K562 (cell line): ENCODE results near the gene NUBPL. TPM values are rescaled to one million over a fixed set of nuclear protein-coding genes. Genes with fewer than 3 reads are reported as not detected.

Experiments
- ARID1B ChIP-seq: fragments of 450-650 bp; IDR thresholded peaks from 2 replicates; pipeline ENCODE4 v1.6.1; 2016; ENCODE audit warnings: antibody characterized with exemption, mild to moderate bottlenecking, inconsistent platforms
- CBFA2T3 ChIP-seq: fragments of 450-650 bp; IDR thresholded peaks from 2 replicates; pipeline ENCODE4 v1.6.1; 2017
- CREB1 ChIP-seq, 2 experiments: sonication (generic) in 1 of 2; formaldehyde crosslinking in 1 of 2; IDR thresholded peaks; 2 replicates each; pipeline versions ENCODE4 v1.6.1 to v1.8.0; 2012 to 2022; ENCODE audit warnings: inconsistent platforms in 1 of 2, mild to moderate bottlenecking in 1 of 2, missing genetic modification reagents in 1 of 2, moderate library complexity in 1 of 2
- CREM ChIP-seq: IDR thresholded peaks from 2 replicates; pipeline ENCODE4 v1.6.1; 2014; ENCODE audit warnings: antibody characterized with exemption, low read depth
- FOXA1 ChIP-seq: fragments of 450-650 bp; IDR thresholded peaks from 2 replicates; pipeline ENCODE4 v1.6.1; 2016; ENCODE audit warnings: mild to moderate bottlenecking, borderline replicate concordance
- HMG20A ChIP-seq: fragments of 450-650 bp; formaldehyde crosslinking; conservative IDR thresholded peaks from 2 replicates; pipeline ENCODE4 v1.4.0; 2020; ENCODE audit warnings: mild to moderate bottlenecking, mixed read lengths
- MCM2 ChIP-seq: fragments of 450-650 bp; IDR thresholded peaks from 2 replicates; pipeline ENCODE4 v1.6.1; 2017; ENCODE audit warnings: low read depth, mild to moderate bottlenecking
- MCM5 ChIP-seq: fragments of 450-650 bp; IDR thresholded peaks from 2 replicates; pipeline ENCODE4 v1.6.1; 2016; ENCODE audit warnings: low read depth
- MYNN ChIP-seq, 2 experiments: sonication (generic); formaldehyde crosslinking in 1 of 2; IDR thresholded peaks; 2 replicates each; pipeline versions ENCODE4 v1.5.0 to v1.6.1; 2016 to 2020; ENCODE audit warnings: antibody characterized with exemption in 1 of 2, missing genetic modification reagents in 1 of 2
- PHB ChIP-seq: fragments of 250-450 bp; sonication (Bioruptor Pico); IDR thresholded peaks from 2 replicates; pipeline ENCODE4 v1.5.0; 2021
- PHF21A ChIP-seq: fragments of 450-650 bp; IDR thresholded peaks from 2 replicates; pipeline ENCODE4 v1.6.1; 2017; ENCODE audit warnings: low read depth, borderline replicate concordance
- RBM34 ChIP-seq: fragments of 200-400 bp; formaldehyde crosslinking; IDR thresholded peaks from 2 replicates; pipeline ENCODE4 v1.6.1; 2018; ENCODE audit warnings: low read length, borderline replicate concordance; ENCODE audit not compliant: insufficient read depth
- SMARCC2 ChIP-seq: fragments of 450-650 bp; IDR thresholded peaks from 2 replicates; pipeline ENCODE4 v1.6.1; 2017; ENCODE audit warnings: antibody characterized with exemption, moderate library complexity, mild to moderate bottlenecking, low read depth
- SUPT5H ChIP-seq: fragments of 450-650 bp; IDR thresholded peaks from 2 replicates; pipeline ENCODE4 v1.6.1; 2016
- TAF7 ChIP-seq: fragments of 450-650 bp; IDR thresholded peaks from 2 replicates; pipeline ENCODE4 v1.6.1; 2016; ENCODE audit warnings: missing genetic modification characterization, missing compliant biosample characterization
- TAL1 ChIP-seq: fragments of 450-650 bp; IDR thresholded peaks from 2 replicates; pipeline ENCODE4 v1.6.1; 2016; ENCODE audit warnings: mild to moderate bottlenecking
- TEAD4 ChIP-seq, 2 experiments: sonication (generic) in 1 of 2; formaldehyde crosslinking in 1 of 2; IDR thresholded peaks; 2 replicates each; pipeline versions ENCODE4 v1.6.1 to v1.8.0; 2012 to 2022; ENCODE audit warnings: borderline replicate concordance in 1 of 2, inconsistent platforms in 1 of 2, low read length in 1 of 2, mild to moderate bottlenecking in 1 of 2, missing genetic modification reagents in 1 of 2
- ZBTB17 ChIP-seq: fragments of 450-650 bp; formaldehyde crosslinking; IDR thresholded peaks from 2 replicates; pipeline ENCODE4 v1.4.0; 2020; ENCODE audit warnings: mild to moderate bottlenecking
- ZKSCAN3 ChIP-seq: fragments of 250-450 bp; sonication (Bioruptor Pico); IDR thresholded peaks from 2 replicates; pipeline ENCODE4 v1.4.0; 2020
- ZNF57 ChIP-seq: fragments of 450-650 bp; formaldehyde crosslinking; IDR thresholded peaks from 2 replicates; pipeline ENCODE4 v1.4.0; 2020; ENCODE audit warnings: mild to moderate bottlenecking, moderate library complexity
- ZNF77 ChIP-seq: fragments of 250-450 bp; sonication (Bioruptor Pico); IDR thresholded peaks from 2 replicates; pipeline ENCODE4 v1.5.0; 2020
- polyA plus RNA-seq, 8 experiments: library from polyadenylated mRNA; depleted of rRNA in 4 of 8; stranded (reverse) in 5 of 8; unstranded in 3 of 8; fragments of >200 nt; fragmentation: Nextera tagmentation in 2 of 8; fragmentation: Illumina TruSeq in 1 of 8; extraction: Ambion mirVana in 2 of 8; extraction: Trizol in 1 of 8; gene quantifications; 2 replicates each; pipeline versions ENCODE4 v1.2.1 to v1.2.3, GENCODE V29; 2011 to 2014; ENCODE audit warnings: inconsistent platforms in 1 of 8, missing spikeins in 1 of 8
- total RNA-seq, 7 experiments: library from RNA; depleted of rRNA in 6 of 7; stranded (reverse); fragments of >200 nt in 6 of 7; fragmentation: Illumina TruSeq in 2 of 7; extraction: Trizol in 2 of 7; gene quantifications; 2 replicates each; pipeline versions ENCODE4 v1.2.1 to v1.2.3, GENCODE V29; 2011 to 2021; ENCODE audit warnings: low replicate concordance in 1 of 7
- TF ChIP-seq, protein P1 (sequence below): fragments of 450-650 bp; conservative IDR thresholded peaks from 2 replicates; pipeline ENCODE4 v1.6.1; 2016; ENCODE audit warnings: missing genetic modification characterization, low read depth, mild to moderate bottlenecking, control low read depth, missing compliant biosample characterization
- TF ChIP-seq, protein P2 (sequence below): sonication (generic); formaldehyde crosslinking; IDR thresholded peaks from 2 replicates; pipeline ENCODE4 v1.8.0; 2022; ENCODE audit warnings: mild to moderate bottlenecking, low read depth, missing genetic modification reagents
- TF ChIP-seq, protein P3 (sequence below): fragments of 450-650 bp; IDR thresholded peaks from 2 replicates; pipeline ENCODE4 v1.7.0; 2016; ENCODE audit warnings: borderline replicate concordance
- TF ChIP-seq, protein P4 (sequence below): fragments of 450-650 bp; IDR thresholded peaks from 2 replicates; pipeline ENCODE4 v1.6.1; 2016

Gene NUBPL
- total and polyA plus RNA-seq, 9 of the 15 experiments (the other 6 are each of a cell fraction or from before 2014, with no cell fraction given): 3.2 to 8.7 (median 6.1) TPM

DNA sequence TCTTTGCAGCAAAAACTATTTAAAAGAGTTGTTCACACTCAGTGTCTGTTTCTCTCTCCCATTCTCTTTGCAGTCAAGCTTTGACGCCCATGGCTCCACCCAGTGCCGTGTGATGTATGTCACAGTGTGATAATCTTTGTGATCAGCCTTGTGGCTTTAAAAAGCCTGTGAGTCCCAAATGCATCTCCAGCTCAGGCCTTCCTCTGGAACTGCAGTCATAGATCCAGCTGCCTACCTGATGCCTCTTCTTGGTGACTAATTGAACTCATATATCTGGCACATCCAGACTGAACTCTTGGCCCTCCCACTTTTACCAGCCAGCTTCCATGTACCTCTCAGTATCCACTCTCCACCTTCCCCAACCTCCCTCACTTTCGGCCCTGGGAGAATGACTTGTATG, 333.1 kb downstream of the NUBPL start (continued):
- TF ChIP-seq MCM5 (no peak), TAL1 (peak; percentile 36; the same call in 1 of the 2 replicates), TAF7 (no peak), ZBTB17 (no peak), SUPT5H (no peak), FOXA1 (no peak), ARID1B (peak; percentile 77), MYNN (IDR thresholded peaks at IDR 0.05) (no peak), MYNN (CRISPR knock-in tag; IDR thresholded peaks at IDR 0.05) (no peak), CREB1 (IDR thresholded peaks at IDR 0.05) (no peak), CREB1 (CRISPR knock-in tag; IDR thresholded peaks at IDR 0.05) (0 out of 2 replicates have a peak, but pooled peaks have one; percentile 18), CREM (0 out of 2 replicates have a peak, but pooled peaks have one; percentile 12), ZKSCAN3 (no peak), TEAD4 (IDR thresholded peaks at IDR 0.05; ENCODE audit: low read length) (peak; percentile 67), TEAD4 (CRISPR knock-in tag; IDR thresholded peaks at IDR 0.05; ENCODE audit: borderline replicate concordance) (no peak), RBM34 (no peak), MCM2 (no peak), ZNF57 (CRISPR knock-in tag) (no peak), PHB (CRISPR knock-in tag) (no peak), ZNF77 (no peak), SMARCC2 (no peak), CBFA2T3 (peak; percentile 78), HMG20A (no peak), PHF21A (no peak)
- TF ChIP-seq, protein P1, sequence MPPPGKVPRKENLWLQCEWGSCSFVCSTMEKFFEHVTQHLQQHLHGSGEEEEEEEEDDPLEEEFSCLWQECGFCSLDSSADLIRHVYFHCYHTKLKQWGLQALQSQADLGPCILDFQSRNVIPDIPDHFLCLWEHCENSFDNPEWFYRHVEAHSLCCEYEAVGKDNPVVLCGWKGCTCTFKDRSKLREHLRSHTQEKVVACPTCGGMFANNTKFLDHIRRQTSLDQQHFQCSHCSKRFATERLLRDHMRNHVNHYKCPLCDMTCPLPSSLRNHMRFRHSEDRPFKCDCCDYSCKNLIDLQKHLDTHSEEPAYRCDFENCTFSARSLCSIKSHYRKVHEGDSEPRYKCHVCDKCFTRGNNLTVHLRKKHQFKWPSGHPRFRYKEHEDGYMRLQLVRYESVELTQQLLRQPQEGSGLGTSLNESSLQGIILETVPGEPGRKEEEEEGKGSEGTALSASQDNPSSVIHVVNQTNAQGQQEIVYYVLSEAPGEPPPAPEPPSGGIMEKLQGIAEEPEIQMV (tag): no peak
- TF ChIP-seq, protein P2, sequence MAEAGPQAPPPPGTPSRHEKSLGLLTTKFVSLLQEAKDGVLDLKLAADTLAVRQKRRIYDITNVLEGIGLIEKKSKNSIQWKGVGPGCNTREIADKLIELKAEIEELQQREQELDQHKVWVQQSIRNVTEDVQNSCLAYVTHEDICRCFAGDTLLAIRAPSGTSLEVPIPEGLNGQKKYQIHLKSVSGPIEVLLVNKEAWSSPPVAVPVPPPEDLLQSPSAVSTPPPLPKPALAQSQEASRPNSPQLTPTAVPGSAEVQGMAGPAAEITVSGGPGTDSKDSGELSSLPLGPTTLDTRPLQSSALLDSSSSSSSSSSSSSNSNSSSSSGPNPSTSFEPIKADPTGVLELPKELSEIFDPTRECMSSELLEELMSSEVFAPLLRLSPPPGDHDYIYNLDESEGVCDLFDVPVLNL (CRISPR knock-in tag): no peak
- TF ChIP-seq, protein P3, sequence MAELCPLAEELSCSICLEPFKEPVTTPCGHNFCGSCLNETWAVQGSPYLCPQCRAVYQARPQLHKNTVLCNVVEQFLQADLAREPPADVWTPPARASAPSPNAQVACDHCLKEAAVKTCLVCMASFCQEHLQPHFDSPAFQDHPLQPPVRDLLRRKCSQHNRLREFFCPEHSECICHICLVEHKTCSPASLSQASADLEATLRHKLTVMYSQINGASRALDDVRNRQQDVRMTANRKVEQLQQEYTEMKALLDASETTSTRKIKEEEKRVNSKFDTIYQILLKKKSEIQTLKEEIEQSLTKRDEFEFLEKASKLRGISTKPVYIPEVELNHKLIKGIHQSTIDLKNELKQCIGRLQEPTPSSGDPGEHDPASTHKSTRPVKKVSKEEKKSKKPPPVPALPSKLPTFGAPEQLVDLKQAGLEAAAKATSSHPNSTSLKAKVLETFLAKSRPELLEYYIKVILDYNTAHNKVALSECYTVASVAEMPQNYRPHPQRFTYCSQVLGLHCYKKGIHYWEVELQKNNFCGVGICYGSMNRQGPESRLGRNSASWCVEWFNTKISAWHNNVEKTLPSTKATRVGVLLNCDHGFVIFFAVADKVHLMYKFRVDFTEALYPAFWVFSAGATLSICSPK: no peak
- TF ChIP-seq, protein P4, sequence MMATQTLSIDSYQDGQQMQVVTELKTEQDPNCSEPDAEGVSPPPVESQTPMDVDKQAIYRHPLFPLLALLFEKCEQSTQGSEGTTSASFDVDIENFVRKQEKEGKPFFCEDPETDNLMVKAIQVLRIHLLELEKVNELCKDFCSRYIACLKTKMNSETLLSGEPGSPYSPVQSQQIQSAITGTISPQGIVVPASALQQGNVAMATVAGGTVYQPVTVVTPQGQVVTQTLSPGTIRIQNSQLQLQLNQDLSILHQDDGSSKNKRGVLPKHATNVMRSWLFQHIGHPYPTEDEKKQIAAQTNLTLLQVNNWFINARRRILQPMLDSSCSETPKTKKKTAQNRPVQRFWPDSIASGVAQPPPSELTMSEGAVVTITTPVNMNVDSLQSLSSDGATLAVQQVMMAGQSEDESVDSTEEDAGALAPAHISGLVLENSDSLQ: peak; percentile 77
